Ascending aorta (tissue), 2 donors: Measurements from ENCODE around the gene MYO9B. TPM values are rescaled to one million over a fixed set of nuclear protein-coding genes. Genes with fewer than 3 reads are reported as not detected.
A peak's percentile ranks its signal among the peaks of the same experiment; 100 is the strongest.

Experiments used
- DNase-seq, 2 donors: peaks; one replicate each; pipeline ENCODE4 v3.0.0-alpha.2; 2019; ENCODE audit warnings: low spot score in 2 of 2
- H3K27ac ChIP-seq, 2 donors: fragments of 200-600 bp; sonication (generic); one replicate each; pipeline ENCODE4 v1.5.1; 2016 to 2017; ENCODE audit warnings: mild to moderate bottlenecking in 1 of 2
- H3K27me3 ChIP-seq: fragments of 200-600 bp; sonication (generic); one replicate; pipeline ENCODE4 v1.5.1; 2017
- H3K36me3 ChIP-seq, 2 donors: fragments of 200-600 bp; sonication (generic); one replicate each; pipeline ENCODE4 v1.5.1; 2016
- H3K4me1 ChIP-seq, 2 donors: fragments of 200-600 bp; sonication (generic); one replicate each; pipeline ENCODE4 v1.5.1; 2016 to 2017; ENCODE audit warnings: mild to moderate bottlenecking in 1 of 2
- H3K4me3 ChIP-seq, 2 donors: fragments of 200-600 bp; sonication (generic); one replicate each; pipeline ENCODE4 v1.5.1; 2016 to 2017; ENCODE audit warnings: mild to moderate bottlenecking in 1 of 2
- H3K9me3 ChIP-seq, 2 donors: fragments of 200-600 bp; sonication (generic); one replicate each; pipeline ENCODE4 v1.5.1; 2016
- intact Hi-C: fragments of 100-400 bp; cut with DNase I; formaldehyde crosslinking; loops from one replicate; pipeline ENCODE4 v1.15.1; 2023
- total RNA-seq: library from RNA; depleted of rRNA; stranded (reverse); fragments of >200 nt; gene quantifications from one replicate; pipeline ENCODE4 v1.1.0, GENCODE V29; 2016
- TF ChIP-seq, protein P1 (sequence below), 3 experiments: fragments of 200-600 bp in 2 of 3; fragments of 450-650 bp in 1 of 3; sonication (generic) in 2 of 3; IDR thresholded peaks; one replicate each; pipeline ENCODE4 v1.5.1; 2016 to 2019; ENCODE audit warnings: antibody characterized with exemption in 3 of 3, mild to moderate bottlenecking in 1 of 3, moderate library complexity in 1 of 3

Gene MYO9B
- total RNA-seq, 1 donor from 2014 or later = 182 TPM

DNA sequence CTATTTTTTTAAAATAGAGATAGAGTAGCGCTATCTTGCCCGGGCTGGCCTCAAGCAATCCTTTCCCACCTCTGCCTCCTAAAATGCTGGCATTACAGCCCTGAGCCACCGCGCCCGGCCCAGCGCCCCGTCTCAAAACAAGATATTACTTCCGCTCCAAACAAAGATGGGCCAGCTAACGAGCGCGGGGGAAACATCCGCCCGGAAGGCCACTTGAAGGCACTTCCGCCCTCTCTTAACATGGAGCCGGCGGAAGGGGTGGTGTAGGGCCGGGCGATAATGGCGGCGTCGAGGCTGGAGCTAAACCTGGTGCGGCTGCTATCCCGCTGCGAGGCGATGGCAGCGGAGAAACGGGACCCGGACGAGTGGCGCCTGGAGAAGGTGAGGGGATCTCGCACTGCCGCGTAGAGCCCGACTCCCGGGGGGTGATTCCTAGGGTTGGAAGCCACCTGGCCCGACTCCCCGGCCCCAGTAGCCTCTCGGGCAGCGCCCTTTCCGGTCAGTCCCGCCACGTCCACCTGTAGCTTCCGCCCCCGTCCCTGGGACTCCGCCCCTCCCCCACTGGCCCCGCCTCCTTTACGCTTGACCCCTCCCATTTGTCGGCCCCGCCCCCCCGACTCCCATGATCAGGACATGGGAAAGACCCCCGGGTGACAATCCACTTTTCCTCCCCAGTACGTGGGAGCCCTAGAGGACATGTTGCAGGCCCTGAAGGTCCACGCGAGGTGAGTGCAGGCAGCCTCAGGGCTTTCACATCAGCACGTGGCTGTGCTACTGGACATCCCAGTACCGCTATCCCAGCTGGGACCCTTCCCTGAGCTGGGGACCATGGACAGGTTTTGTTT, 139.8 kb downstream of the MYO9B start, which contains the start of gene USE1:
USE1 (plus strand) TSS at position 231 of the 845 bp plus-strand sequence; CDS start at position 280, 49 bp downstream.
- H3K36me3 ChIP-seq = peaks cover 35 to 46% of the 10 kb centered on the region in 2 donors
- no peaks in the 10 kb centered on the region for H3K27me3 ChIP-seq
- peak; percentile 66 to 96 for DNase-seq
- TF ChIP-seq, protein P1, sequence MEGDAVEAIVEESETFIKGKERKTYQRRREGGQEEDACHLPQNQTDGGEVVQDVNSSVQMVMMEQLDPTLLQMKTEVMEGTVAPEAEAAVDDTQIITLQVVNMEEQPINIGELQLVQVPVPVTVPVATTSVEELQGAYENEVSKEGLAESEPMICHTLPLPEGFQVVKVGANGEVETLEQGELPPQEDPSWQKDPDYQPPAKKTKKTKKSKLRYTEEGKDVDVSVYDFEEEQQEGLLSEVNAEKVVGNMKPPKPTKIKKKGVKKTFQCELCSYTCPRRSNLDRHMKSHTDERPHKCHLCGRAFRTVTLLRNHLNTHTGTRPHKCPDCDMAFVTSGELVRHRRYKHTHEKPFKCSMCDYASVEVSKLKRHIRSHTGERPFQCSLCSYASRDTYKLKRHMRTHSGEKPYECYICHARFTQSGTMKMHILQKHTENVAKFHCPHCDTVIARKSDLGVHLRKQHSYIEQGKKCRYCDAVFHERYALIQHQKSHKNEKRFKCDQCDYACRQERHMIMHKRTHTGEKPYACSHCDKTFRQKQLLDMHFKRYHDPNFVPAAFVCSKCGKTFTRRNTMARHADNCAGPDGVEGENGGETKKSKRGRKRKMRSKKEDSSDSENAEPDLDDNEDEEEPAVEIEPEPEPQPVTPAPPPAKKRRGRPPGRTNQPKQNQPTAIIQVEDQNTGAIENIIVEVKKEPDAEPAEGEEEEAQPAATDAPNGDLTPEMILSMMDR (IDR thresholded peaks at IDR 0.05) = no peak
- peak within 1 kb of the TSS; percentile 84 to 88 for H3K27ac ChIP-seq
- H3K4me1 ChIP-seq = peaks cover 0 to 17% of the 10 kb centered on the region in 2 donors
- H3K4me3 ChIP-seq = peak within 1 kb of the TSS; percentile 72 to 74
- intact Hi-C loops = loop anchor here (1.0 kb wide), 3 partner anchors 11 to 52 kb away; partner anchors contain the start of genes BABAM1 and OCEL1
- no peaks in the 10 kb centered on the region for H3K9me3 ChIP-seq

DNA sequence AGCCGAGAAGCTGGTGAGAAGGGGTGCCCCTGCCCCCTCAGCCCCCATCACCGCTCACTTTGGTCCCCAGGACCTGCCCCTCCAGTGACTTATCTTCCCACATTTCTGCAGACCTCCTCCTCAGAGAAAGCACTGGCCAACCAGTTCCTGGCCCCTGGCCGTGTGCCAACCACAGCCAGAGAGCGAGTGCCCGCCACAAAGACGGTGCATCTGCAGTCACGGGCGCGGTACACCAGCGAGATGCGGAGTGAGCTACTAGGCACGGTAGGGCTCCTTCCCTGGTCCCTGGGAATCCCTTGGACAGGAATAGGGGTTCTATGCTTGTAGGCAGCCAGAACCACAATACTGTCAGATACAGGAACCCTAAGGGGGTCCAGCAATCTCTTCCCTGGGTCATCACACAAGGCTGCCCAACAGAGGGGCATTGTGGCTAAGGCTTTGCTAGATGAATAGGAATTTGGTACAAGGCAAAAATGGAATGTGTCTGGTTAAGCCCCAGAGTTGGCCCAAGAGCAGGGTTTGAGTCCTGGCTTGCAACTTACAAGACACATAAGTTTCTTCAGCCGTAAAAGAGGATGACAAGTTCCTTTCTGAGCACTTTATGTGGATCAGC, 140.6 kb downstream of the MYO9B start:
- TF ChIP-seq, protein P1 (IDR thresholded peaks at IDR 0.05) = no peak
- DNase-seq = no peak
- intact Hi-C loops = no loop called here
- Histone ChIP-seq H3K4me3 (peak overlapping the region; percentile 72 to 74), H3K9me3 (no peaks in the 10 kb centered on the region), H3K36me3 (peaks cover 27 to 39% of the 10 kb centered on the region in 2 donors), H3K27me3 (no peaks in the 10 kb centered on the region), H3K27ac (peak overlapping the region; percentile 84 to 88), H3K4me1 (peaks cover 0 to 18% of the 10 kb centered on the region in 2 donors)

DNA sequence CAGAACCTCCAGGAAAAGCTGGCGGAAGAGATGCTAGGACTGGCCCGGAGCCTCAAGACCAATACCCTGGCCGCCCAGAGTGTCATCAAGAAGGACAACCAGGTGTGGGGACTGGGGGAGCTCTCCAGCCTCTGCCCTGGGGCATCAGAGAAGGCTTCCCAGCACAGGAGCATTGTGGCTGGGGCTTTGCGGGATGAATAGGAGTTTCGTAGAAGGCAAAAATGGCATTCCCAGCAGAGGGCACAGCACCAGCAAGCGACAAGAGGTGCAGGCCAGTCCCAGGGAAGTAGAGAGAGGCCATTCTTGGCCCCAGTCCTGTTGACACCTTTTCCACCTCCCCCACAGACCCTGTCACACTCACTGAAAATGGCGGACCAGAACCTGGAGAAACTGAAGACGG, 143.7 kb downstream of the MYO9B start:
- TF ChIP-seq, protein P1 (IDR thresholded peaks at IDR 0.05) = no peak
- H3K4me1 ChIP-seq = peaks cover 0 to 18% of the 10 kb centered on the region in 2 donors
- no peaks in the 10 kb centered on the region for H3K27me3 ChIP-seq
- no peak overlapping the region for H3K27ac ChIP-seq
- no peak overlapping the region for H3K4me3 ChIP-seq
- intact Hi-C loops = no loop called here
- H3K36me3 ChIP-seq = peaks cover 7 to 19% of the 10 kb centered on the region in 2 donors
- H3K9me3 ChIP-seq = no peaks in the 10 kb centered on the region
- DNase-seq = no peak

DNA sequence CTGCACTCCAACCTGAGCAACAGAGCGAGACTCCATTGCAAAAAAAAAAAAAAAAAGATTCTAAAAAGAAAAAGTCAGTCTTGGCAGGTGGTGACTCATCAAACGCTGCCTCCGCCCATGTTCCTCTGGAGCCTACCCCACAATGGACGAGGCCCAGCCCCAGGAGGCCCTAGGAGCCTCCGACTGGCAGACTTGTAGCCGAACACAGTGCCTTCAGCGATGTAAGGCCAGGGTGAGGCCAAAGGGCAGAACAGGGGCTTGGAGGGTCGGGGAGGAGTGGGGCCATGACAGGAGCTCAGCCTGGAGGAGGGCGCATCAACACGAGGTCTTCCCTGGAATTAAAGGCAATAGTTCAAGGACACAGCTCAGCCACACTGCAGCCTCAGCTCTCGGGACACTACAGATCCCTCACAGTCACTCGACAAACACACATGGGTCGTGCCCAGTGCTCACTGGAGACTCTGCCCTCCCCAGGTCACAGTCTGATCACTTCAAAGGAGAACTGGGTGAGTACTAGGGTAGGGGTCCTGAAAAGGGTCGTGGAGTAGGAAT, 144.7 kb downstream of the MYO9B start:
- no peak for DNase-seq
- Histone ChIP-seq H3K4me3 (no peak overlapping the region), H3K36me3 (peaks cover 7 to 19% of the 10 kb centered on the region in 2 donors), H3K4me1 (peaks cover 0 to 12% of the 10 kb centered on the region in 2 donors), H3K9me3 (no peaks in the 10 kb centered on the region), H3K27me3 (no peaks in the 10 kb centered on the region), H3K27ac (no peak overlapping the region)
- intact Hi-C loops = no loop called here
- TF ChIP-seq, protein P1 (IDR thresholded peaks at IDR 0.05) = no peak

DNA sequence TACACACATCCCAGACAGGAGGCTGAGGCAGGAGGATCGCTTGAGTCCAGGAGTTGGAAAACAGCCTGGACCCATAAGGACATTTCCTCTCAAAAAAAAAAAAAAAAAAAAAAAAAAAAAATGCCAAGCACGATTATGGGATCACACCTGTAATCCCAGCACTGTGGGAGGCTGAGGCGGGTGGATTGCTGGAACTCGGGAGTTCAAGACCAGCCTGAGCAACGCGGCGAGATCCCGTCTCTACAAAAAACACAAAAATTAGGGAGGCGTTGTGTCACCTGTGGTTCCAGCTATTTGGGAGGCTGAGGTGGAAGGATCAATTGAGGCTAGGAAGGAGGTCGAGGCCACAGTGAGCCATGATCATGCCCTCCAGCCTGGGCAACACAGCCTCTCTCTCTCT, 149.5 kb downstream of the MYO9B start:
- Histone ChIP-seq H3K9me3 (no peaks in the 10 kb centered on the region), H3K4me3 (no peak overlapping the region), H3K27ac (no peak overlapping the region), H3K36me3 (peaks cover 0 to 6% of the 10 kb centered on the region in 2 donors), H3K4me1 (peaks cover 0 to 10% of the 10 kb centered on the region in 2 donors), H3K27me3 (no peaks in the 10 kb centered on the region)
- TF ChIP-seq, protein P1 (IDR thresholded peaks at IDR 0.05) = no peak
- intact Hi-C loops = loop anchor here (5.0 kb wide), 1 partner anchor 148 kb away; the partner anchor contains the start of genes HAUS8 and MYO9B
- no peak for DNase-seq
